Skeletal muscle cell (primary cell): ENCODE measurements around the gene GPC6.
"Not testable (repeated sequence)": the region's sequence is repeated elsewhere in the genome, so short reads cannot be mapped to it uniquely, and the experiment has no call there.

Source experiments
- DNase-seq: peaks from one replicate; pipeline ENCODE4 v3.0.0-alpha.2; 2010; ENCODE audit warnings: low read depth
- H3K4me3 ChIP-seq: 2 replicates; pipeline ENCODE4 v1.5.1; 2011; ENCODE audit warnings: low read depth, mild to moderate bottlenecking, control low read depth, low read length, moderate library complexity

Gene GPC6

DNA sequence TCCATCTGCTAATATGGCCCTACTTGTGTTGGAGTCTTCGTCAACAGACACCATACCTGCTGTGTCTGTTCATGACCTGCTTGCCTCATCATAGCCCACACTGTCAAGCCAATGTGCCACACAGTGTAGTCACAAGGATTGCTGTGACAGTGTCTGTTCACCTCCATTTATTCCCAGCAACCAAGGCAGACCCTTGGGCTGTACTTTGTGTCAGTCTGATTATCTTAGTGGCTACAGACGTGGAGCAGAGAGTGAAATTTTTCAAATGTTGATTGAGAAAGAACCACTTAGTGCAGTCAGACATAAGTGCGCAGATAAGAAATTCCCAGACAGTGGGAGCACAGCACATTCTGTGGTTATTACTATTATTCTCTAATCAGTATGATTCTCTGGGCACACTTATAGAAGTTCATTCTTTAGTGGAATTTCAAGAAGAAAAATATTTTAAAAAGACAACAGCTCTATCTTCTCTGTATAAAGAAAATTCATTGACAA is 184.6 kb downstream of the GPC6 start:
- no peak for DNase-seq
- H3K4me3 ChIP-seq, result no peak overlapping the region

DNA sequence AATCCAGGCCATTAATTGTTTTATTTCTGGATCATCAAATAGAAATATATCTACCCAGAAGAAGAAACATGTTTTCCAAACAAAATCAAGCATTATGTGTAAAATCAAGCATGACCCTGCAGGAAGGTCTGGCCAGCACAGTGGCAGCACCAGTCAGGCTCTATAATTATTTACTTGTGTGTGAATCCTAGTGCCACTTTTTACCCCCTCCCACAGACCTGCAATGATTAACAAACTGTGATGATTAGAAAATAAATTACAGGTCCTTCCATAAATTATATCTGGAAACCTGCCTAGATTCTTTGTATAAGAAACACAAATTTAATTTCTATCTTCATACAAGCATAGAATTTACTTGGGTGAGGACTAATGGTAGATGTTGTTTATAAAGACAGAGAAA is 186.1 kb downstream of the GPC6 start:
- H3K4me3 ChIP-seq, result no peak overlapping the region
- no peak for DNase-seq

DNA sequence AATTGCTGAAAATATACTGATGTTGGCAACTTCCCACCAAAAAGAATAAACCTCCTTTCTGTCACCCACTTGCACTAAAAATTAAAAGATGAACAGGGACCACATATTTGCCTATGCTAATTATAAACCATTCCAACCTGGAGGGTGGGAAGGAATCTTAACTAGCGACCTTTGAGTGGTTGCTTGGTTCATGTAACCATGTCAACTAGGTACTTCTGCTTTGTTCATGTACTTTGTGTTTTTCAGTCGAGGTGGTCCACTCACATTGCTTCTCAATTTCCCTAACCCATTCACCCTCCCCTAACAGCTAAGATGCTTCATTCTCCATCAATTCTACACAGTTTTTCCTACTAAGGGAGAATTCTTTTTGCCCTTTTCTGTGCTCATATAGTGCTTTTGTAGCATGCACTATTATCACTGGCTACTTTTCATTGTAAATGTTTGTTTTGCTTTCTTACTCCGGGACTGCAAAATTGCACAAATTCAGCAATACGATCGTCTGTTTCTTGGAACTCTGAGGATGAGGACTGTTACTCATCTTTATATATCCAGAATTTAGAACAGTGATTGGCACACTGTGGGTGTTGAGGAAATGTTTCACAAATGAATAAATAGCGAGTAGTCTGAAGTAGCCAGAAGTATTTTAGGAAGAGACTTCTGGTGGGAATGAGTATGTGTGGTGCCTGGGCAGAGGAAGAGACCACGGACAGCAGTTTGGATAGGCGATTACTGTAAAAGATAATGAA is 187.5 kb downstream of the GPC6 start:
- H3K4me3 ChIP-seq, result no peak overlapping the region
- no peak for DNase-seq

DNA sequence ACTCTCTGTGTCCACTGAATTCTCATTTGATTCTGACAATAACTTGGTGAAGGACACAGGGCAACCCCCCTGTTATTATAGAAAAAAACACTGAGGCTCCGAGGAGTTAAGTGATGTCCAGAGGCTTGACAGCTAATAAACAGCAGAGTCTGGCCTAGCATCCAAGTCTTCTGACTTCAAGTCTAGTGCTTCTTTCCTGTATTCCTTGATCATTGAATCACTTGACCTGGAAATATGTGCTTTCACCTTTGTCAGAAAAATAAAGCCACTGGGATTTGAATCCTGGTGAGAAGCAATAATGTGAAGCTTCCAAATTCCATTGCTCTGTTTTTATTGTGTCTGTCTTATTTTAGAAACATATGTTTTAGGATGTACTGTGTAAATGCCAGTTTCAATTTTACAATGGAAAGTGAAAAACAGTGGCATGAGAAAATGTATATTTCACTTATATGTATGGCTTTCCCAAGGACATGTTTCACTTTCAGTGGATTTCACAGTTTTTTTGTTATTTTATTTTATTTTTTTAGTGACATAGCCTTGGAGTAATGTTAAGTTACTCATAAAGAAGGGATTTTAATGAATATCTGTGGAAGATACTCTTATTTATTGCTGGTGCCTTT is 190.2 kb downstream of the GPC6 start:
- no peak overlapping the region for H3K4me3 ChIP-seq
- DNase-seq, result no peak

DNA sequence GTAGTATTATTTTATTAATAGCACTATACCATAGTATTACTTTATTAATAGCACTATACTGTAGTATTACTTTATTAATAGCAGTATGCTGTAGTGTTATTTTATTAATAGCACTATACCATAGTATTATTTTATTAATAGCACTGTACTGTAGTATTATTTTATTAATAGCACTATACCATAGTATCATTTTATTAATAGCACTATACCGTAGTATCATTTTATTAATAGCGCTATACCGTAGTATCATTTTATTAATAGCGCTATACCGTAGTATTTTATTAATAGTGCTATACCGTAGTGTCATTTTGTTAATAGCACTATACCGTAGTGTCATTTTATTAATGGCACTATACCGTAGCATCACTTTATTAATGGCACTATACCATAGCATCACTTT is 191.8 kb downstream of the GPC6 start:
- no peak for DNase-seq
- H3K4me3 ChIP-seq, result no peak overlapping the region

GRCh38 chr13:93420206-93420605 is 193.6 kb downstream of the GPC6 start:
- no peak for DNase-seq
- no peak overlapping the region for H3K4me3 ChIP-seq

GRCh38 chr13:93420887-93421286 is 194.3 kb downstream of the GPC6 start:
- no peak for DNase-seq

GRCh38 chr13:93422980-93423543 is 196.5 kb downstream of the GPC6 start:
- H3K4me3 ChIP-seq, result no peak overlapping the region
- DNase-seq, result no peak

More at GRCh38 chr13:93420887-93421286, 194.3 kb downstream of the GPC6 start:
- H3K4me3 ChIP-seq, result no peak overlapping the region

DNA sequence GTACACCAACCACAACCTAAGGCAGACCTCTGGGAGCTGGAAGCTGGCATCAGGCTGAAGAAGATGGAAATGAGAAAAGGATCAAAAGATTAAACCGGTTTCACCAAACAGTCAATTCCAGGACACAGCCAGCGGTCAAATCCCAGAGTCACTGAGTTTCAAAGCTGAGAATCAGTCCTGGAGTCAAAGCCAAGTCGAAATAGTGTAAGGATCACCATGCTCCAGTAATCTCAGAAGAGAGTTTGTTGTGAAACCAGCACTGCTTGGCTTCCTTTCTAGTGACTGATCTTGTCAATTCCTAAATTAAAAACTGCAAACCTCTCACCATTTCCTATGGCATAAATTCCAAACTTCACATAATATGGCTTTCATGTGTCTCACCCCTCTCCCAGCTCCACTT is 198.8 kb downstream of the GPC6 start:
- H3K4me3 ChIP-seq, result no peak overlapping the region
- DNase-seq, result no peak

DNA sequence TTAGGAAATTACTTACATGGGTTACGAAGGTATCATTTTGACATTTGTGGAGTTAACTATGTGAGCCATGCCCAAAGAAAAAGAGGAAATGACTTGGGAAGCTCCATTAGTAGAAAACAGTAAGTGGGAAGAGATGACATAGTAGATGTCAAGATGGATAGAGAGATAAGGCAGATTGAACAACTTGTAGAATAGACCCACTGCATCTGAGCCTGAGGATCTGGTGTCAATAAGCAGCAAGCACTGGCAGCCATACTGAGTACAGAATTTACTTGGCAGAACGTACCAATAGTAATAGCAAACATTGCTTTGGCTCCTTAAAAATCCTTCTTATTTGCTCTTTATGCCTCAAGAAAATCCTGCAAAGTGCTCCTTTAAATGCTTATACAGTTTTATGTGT is 203.8 kb downstream of the GPC6 start:
- no peak overlapping the region for H3K4me3 ChIP-seq
- no peak for DNase-seq

DNA sequence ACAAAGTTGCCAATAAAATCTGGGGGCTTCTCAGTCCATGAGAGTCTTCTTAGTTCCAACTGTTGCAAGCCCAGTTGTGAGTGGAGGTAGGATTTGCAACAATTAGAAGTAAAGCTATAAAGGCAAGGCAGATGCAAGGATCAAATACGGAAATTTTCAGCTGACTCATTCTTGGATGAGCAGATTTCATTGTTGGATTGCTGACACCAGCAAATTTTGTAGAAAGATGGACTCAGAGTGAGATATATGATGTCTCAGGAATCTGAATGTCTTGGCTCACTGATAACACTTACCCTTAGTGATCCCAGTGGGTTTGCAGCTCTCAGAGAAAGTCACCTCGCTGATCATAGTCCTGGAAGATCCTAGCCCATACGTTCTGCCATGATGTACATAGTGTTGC is 209.0 kb downstream of the GPC6 start:
- DNase-seq, result no peak
- H3K4me3 ChIP-seq, result no peak overlapping the region

- H3K4me3 ChIP-seq, result no peak overlapping the region
- no peak for DNase-seq
Observed at GRCh38 chr13:93437081-93437480, 210.5 kb downstream of the GPC6 start.

DNA sequence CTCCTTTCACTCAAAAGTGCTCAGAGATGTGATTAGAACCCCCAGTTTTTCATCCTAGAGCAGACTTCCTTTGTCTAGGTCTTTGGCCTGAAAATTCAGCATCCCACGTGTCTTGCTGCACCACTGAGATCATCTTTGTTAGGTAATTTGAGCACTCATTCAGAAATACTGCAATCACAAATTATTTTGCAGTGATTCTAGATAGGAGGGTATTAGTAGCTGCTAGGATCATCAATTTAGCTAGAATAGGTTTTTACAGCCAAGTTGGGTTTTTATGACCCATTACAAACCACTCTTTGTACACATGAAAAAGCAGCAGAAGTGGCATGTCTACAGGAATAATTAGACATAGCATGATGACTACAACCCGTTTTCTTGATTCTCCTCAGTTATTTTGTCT is 219.6 kb downstream of the GPC6 start:
- DNase-seq, result no peak
- no peak overlapping the region for H3K4me3 ChIP-seq

DNA sequence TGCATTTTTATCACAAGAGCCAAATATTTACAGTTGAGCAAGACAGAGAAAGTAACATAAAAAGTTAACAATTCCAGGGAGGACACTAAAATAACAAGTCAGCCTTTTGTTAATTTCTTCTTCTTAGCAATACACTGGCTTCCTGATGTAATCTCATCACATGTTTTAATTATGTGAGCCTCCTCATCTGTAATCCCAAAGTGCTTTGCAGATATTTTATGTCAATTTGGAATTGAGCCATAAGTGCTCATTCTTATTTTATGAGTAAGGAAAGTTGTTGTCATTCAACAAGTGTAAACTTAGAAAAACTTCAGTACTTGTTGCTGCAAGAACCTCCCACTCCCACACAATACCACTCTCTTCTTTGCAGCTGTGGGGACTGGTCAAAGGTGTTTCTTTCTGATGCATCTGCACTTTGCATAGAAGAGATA is 223.6 kb downstream of the GPC6 start:
- H3K4me3 ChIP-seq, result no peak overlapping the region
- peak; percentile 48 for DNase-seq

- no peak for DNase-seq
- H3K4me3 ChIP-seq, result no peak overlapping the region
Observed at GRCh38 chr13:93450761-93451160, 224.2 kb downstream of the GPC6 start.

DNA sequence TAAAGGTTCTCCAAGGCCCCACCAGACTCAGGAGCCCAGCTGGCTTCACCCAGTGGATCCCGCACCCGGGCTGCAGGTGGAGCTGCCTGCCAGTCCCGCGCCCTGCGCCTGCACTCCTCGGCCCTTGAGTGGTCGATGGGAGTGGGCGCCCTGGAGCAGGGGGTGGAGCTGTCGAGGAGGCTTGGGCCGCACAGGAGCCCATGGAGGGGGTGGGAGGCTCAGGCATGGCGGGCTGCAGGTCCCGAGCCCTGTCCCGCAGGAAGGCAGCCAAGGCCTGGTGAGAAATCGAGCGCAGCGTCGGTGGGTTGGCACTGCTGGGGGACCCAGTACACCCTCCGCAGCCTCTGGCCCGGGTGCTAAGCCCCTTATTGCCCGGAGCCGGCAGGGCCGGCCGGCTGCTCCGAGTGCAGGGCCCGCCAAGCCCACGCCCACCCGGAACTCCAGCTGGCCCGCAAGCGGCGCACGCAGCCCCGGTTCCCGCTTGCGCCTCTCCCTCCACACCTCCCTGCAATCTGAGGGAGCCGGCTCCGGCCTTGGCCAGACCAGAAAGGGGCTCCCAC is 228.1 kb downstream of the GPC6 start:
- H3K4me3 ChIP-seq, DNase-seq: not testable (repeated sequence)

GRCh38 chr13:93455861-93456260 is 229.3 kb downstream of the GPC6 start:
- no peak overlapping the region for H3K4me3 ChIP-seq
- no peak for DNase-seq

GRCh38 chr13:93460005-93460404 is 233.4 kb downstream of the GPC6 start:
- no peak overlapping the region for H3K4me3 ChIP-seq
- no peak for DNase-seq

GRCh38 chr13:93462151-93462550 is 235.5 kb downstream of the GPC6 start:
- DNase-seq, result no peak
- H3K4me3 ChIP-seq, result no peak overlapping the region

GRCh38 chr13:93466502-93467036 is 240.0 kb downstream of the GPC6 start:
- DNase-seq, result peak; percentile 65

More at GRCh38 chr13:93466502-93467036, 240.0 kb downstream of the GPC6 start:
- H3K4me3 ChIP-seq, result no peak overlapping the region
